Spleen (tissue), 7 donors: ENCODE measurements around the gene IQSEC1.

Source experiments
- CTCF ChIP-seq, 11 experiments: fragments of 200-600 bp in 7 of 11; fragments of 450-650 bp in 4 of 11; sonication (generic) in 4 of 11; IDR thresholded peaks in 8 of 11; conservative IDR thresholded peaks in 3 of 11; 1 replicate in 7 of 11; 2 replicates in 4 of 11; pipeline versions ENCODE4 v1.4.0 to v1.8.0; 2016 to 2021; ENCODE audit warnings: antibody characterized with exemption in 11 of 11, inconsistent platforms in 4 of 11, mild to moderate bottlenecking in 1 of 11
- POLR2A ChIP-seq, 3 donors: fragments of 450-650 bp; IDR thresholded peaks; one replicate each; pipeline ENCODE4 v1.5.1; 2017; ENCODE audit warnings: antibody characterized with exemption in 3 of 3, mild to moderate bottlenecking in 1 of 3
- POLR2AphosphoS5 ChIP-seq, 3 donors: sonication (generic); formaldehyde crosslinking; IDR thresholded peaks; one replicate each; pipeline ENCODE4 v1.5.1; 2017; ENCODE audit warnings: antibody characterized with exemption in 3 of 3
- donor health status: DM: no; HTN: no; CAD: no; lungs with moderate emphysema.
- donor health status: DM: no; HTN: no; CAD: no.
- donor health status: DM: no; HTN: no; CAD: no.

- TF ChIP-seq CTCF (IDR thresholded peaks at IDR 0.05 in 8 of 11, conservative IDR thresholded peaks at IDR 0.05 in 3 of 11) (no peak), POLR2AphosphoS5 (IDR thresholded peaks at IDR 0.05) (no peak), POLR2A (IDR thresholded peaks at IDR 0.05) (no peak)
Observed at GRCh38 chr3:12907729-12908128, 165.5 kb downstream of the IQSEC1 start.
